HG02678 (cell line): ENCODE measurements around the gene ITGAL.

Experiments
- ATAC-seq: cut with Tn5 transposase; IDR thresholded peaks from one replicate; pipeline ENCODE4 v1.9.1; 2021; ENCODE audit warnings: mild to moderate bottlenecking, moderate library complexity; ENCODE audit not compliant: unreplicated experiment

Gene ITGAL

GRCh38 chr16:30541502-30542329 is 69.2 kb downstream of the ITGAL start:
- no peak for ATAC-seq

GRCh38 chr16:30543067-30543466 is 70.5 kb downstream of the ITGAL start:
- ATAC-seq: no peak

DNA sequence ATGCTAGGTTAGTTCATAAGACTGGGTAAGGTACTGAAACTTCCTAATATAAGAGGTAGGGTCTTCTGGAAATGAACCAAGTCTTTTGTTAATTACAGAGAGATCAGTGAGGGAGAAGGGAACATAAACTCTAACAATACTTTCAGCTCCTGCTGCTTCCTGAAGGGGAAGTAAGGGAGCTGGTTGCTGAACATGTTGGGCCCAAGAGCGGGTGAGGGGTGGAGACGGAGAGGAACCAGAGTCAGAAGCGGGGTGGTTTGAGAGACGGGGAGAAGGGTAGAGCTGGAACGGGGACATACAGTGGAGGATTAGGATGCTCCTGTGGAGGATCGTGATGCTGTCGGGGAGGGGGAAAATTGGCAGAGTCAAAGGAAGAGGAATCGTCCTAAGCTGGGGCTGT is 73.6 kb downstream of the ITGAL start:
- no peak for ATAC-seq

DNA sequence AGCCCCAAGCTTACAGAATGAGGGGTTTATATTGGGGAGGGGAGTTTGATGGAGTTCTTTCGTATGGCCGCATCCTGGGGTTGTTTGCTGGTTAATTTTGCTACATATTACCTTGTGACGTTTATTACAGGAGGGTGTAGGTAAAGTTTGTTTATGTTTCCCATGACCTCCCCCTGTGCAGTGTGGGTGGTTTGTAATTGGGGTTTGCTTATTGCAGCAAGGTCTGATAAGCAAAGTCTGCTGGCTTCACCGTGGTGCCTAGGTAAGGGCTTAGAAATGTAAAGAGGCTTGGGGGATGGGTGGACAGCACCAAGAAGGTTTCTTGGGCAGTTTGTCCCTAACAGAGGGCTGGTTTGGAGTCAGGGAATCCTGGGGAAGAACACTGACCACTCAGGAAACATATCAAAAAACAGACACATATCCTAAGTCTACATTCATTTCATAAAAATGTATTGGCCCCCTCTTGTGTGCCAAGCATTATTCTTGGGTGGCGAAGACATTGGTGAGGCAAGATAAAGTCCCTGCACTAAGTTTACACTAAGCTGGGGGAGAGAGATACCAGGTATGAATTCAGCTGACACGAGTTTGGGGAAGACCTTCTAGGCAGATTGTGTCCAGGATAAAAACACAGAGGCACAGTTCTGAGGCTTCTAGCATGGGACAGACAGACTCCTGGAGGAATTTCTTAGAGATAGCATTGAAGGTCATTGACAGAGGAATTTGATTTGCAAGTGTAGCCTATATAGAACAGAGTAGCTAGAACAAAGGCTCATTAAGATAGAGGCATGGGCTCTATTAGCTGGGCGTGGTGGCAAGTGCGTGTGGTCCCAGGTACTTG is 76.1 kb downstream of the ITGAL start:
- ATAC-seq: no peak

DNA sequence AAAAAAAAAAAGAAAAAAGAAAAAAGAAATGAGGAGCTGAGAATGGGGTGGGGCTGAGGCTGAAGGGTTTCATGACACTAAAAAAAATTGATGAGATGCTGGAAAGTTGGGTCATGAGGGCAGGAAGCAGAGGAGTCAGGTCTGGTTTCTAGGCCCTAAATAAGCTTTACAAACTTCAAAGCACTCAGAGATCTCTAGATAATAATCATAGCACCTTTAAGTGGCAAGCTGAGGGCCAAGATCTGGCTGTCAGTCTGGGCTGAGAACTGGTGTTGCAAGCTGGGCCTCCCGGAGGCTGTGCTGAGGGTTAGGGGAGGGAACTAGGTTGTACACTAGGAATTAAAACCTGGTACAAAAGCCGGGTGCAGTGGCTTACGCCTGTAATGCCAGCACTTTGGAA is 79.2 kb downstream of the ITGAL start:
- no peak for ATAC-seq

DNA sequence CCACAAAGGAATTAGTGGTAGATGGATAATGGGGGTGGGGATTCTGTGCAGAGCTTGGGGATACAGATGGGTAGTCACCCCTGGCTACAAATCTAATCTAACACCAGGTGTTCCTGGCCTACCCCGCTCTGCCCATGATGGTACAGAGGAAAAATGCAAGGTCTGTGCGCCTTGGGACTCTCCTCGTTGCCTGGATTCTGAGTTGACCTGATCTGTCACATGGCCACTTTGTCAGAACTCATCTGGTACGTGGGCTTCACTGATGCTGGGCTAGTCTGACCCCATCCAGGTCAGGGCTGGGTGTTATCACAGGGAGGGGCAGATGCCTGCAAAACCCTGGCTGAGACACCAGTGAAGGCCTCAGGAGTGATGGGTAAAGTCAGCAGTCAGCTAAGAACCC is 80.4 kb downstream of the ITGAL start:
- ATAC-seq: no peak

- ATAC-seq: no peak
Measured at GRCh38 chr16:30553393-30553899, 80.9 kb downstream of the ITGAL start.

DNA sequence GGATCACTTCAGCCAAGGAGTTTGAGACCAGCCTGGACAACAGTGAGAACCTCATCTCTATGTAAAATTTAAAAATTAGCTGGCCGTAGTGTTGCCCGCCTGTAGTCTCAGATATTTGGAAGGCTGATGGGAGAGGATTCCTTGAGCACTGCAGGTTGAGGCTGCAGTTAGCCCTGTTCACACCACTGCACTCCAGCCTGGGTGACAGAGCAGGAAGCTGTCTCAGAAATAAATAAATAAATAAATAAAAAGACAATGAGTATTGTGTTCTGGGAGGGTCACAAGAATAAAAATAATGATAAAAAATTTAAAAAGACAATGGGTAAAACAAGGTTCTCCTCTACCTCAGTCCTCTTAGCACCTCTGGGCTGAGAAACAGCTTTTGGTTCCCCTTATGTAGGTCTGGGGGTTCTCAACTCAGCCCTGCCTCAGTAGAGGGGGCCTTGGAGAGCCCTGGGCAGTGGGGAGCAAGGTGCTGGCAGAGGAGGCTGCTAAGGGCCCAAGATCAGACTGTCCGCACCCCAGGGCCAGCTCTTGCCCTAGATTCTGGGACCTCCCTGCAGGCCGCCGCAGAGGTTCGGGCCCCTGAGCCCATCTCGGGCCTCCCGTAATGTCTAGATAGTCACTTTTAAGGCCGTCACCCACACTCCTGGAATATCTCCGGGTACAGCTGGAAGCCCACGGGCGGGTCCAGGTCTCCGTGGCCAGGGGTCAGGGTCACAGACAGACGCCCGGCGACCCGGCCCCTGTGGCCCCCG is 82.2 kb downstream of the ITGAL start:
- no peak for ATAC-seq

GRCh38 chr16:30555315-30556124 is 83.0 kb downstream of the ITGAL start:
- no peak for ATAC-seq

- ATAC-seq: no peak
Measured at GRCh38 chr16:30556125-30556473, 83.6 kb downstream of the ITGAL start.

DNA sequence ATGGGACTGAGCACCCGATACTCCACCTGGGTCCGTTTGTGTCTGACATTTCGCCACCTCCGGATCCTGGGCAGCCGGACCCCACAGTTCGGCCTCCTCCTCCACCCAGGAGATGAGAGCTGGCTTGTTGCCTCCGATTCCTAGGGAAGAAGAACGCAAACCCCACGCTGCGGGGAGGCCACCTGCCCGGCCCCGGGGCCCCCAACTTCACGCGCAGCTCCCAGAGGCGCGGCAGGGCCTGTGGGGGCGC is 85.1 kb downstream of the ITGAL start:
- ATAC-seq: peak; percentile 2

GRCh38 chr16:30557957-30558788 is 85.6 kb downstream of the ITGAL start, which contains the start of gene ZNF764:
ZNF764 (minus strand) TSS chr16:30558374; CDS start chr16:30558182, 192 bp downstream.
- ATAC-seq: peak; percentile 87

GRCh38 chr16:30558789-30559377 is 86.3 kb downstream of the ITGAL start:
- ATAC-seq: no peak

DNA sequence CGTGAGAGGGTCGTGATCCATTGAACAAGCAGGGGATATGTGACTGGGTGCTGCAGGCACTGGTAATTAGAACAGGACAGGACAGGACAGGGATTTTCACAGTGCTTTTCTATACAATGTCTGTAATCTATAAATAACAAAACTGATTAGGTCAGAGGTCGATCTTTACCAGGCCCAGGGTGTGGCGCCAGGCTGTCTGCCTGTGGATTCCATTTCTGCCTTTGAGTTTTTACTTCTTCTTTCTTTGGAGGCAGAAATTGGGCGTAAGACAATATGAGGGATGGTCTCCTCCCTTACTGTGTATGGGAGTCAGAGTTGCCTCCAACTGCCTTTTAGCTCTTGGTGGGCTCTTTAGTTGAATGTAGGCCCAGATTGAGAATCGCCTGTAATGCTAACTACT is 87.1 kb downstream of the ITGAL start:
- no peak for ATAC-seq

GRCh38 chr16:30561089-30561816 is 88.7 kb downstream of the ITGAL start:
- no peak for ATAC-seq

GRCh38 chr16:30562021-30562420 is 89.5 kb downstream of the ITGAL start:
- no peak for ATAC-seq

DNA sequence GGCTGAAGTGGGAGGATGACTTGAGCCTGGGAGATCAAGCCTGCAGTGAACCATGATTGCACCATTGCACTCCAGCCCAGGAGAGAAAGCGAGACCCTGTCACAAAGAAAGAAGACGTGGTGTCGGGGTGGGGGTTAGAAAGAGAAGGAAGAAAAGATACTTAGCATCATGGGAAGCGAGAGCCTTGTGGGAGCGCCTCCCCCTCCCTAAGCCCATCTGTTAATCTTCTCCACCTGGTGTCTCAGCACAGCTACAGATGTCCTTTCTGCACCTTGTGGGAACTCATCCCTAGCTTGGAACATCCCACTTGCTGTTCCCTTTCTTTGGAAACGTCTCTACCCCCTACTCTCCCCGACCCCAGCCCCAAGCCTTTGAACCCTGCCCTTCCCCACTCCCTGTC is 93.0 kb downstream of the ITGAL start:
- ATAC-seq: no peak

DNA sequence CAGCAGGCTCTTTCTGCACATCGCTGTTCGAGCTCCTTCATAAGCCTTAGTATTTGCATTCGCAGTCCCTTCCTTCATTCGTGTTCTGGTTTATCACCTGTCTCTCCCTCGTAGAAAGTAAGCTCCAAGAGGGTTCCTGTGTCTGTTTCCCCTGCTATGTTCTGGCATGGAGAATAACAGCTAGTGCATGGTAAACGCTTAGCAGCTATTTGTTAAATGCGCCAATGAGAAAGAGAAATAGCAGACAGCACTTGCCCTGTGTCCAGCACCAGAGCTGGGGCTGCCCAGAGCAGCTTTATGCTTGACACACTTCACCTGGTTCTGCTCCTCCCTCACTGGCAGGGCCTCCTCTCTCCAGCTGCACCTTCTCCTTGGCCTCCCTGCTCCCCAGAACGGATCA is 93.4 kb downstream of the ITGAL start:
- ATAC-seq: no peak

DNA sequence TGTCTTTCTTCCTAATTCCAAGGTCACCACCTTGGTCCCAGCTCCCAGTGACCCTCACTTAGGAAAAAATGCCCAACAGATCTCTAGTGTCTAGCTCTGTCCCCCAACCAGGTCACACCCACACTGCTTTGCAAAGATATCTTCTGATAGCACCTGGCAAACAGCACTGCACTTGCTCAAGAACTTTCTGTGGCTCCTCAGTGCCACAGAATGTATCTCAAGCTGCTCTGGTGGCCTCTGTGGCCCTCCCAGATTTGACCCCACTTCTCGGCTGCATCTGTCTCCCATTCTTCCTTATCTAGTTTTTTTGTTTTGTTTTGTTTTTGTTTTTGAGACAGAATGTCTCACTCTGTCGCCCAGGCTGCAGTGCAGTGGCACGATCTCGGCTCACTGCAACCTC is 94.0 kb downstream of the ITGAL start:
- no peak for ATAC-seq
